Measurements from ENCODE around the gene NHERF2.
"Not testable (repeated sequence)": the region's sequence is repeated elsewhere in the genome, so short reads cannot be mapped to it uniquely, and the experiment has no call there.

The NHERF2 gene

GRCh38 chr16:2008009-2008526 lies 18.6 kb upstream of the NHERF2 start:
- DNase-seq = peak; percentile 34

- DNase-seq = peak; percentile 46
Observed at GRCh38 chr16:2008631-2009163, 18.0 kb upstream of the NHERF2 start.

GRCh38 chr16:2009164-2009711 lies 17.5 kb upstream of the NHERF2 start:
- no peak for DNase-seq

DNA sequence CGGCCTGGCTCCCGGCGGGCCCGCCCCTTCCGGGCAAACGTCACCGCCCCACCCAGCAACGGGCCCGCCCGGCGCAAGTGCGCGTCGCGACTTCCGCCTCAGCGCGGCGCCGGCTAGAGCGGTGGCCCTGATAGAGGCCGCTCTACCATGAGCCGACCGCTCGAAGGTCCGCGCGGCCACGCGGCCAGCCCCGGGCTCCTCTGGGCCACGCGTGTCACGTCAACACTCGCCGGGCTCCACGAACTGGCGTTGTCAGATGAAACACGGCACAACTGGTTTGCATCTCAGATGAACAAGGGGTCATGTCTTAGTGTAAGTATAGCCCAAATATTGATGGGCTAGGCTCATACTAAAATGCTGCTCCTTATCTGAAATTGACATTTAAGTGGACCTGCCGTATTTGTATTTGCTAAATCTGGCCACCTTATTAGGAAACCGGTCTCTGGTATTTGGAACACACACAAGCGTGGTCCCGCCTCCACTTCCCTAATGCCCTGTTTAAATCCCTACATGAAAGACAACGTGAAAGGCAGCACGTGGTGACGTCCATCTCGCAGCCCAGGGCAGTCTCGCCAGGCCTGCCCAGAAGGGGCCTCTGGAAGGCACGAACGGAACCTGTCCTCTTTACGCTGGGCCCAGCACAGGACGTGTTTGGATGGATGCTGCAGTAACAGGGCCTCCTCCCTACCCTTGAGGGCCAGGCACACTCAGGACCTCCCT lies 16.8 kb upstream of the NHERF2 start, which contains the start of gene ZNF598:
Gene ZNF598, minus strand, starts transcription at position 31 of the 720 bp plus-strand sequence.
- peak; percentile 75 for DNase-seq

GRCh38 chr16:2011726-2012125 lies 15.0 kb upstream of the NHERF2 start:
- DNase-seq = not testable (repeated sequence)

DNA sequence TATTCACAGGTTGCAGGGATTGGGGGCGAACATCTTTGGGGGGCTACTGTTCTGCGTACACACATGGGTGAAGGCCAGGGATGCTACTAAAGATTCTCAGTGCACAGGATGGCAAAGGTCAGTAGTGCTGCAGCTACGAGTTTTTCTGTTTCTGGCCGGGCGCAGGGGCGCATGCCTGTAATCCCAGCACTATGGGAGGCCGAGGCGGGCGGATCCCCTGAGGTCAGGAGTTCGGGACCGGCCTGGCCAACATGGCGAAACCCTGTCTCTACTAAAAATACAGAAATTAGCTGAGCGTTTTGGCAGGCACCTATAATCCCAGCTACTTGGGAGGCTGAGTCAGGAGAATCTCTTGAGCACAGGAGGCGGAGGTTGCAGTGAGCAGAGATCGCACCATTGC lies 13.2 kb upstream of the NHERF2 start:
- no peak for DNase-seq

DNA sequence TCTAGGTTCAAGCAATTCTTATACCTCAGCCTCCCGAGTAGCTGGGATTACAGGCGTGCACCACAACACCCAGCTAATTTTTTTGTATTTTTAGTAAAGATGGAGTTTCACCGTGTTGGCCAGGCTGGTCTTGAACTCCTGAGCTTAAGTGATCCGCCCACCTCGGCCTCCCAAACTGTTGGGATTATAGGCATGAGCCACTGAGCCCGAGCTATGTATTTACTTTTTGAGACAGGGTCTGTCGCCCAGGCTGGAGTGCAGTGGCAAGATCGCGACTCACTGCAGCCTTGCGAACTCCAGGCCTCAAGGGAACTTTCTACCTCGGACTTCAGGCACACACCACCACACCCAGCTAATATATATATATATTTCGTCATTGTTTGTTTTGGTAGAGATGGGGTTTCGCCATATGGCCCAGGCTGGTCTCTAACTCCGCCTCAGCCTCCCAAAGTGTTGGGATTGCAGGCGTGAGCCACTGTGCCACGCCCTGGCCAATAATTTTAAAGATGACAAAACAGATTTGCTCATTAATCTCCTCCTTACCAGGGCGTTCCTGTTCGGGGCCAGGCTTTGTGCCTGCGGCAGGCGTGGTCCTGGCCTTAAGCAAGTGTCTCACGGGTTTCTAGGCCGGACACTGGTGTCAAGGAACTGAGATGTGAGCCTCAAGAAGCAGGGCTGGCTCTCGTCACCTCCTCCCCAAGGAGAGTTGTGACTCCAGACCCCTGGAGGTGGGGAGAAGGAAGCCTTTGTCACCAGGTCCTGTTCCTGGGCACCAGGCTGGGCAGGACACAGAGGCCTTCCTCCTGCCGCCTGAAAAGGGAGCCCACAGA lies 11.4 kb upstream of the NHERF2 start:
- DNase-seq = no peak

DNA sequence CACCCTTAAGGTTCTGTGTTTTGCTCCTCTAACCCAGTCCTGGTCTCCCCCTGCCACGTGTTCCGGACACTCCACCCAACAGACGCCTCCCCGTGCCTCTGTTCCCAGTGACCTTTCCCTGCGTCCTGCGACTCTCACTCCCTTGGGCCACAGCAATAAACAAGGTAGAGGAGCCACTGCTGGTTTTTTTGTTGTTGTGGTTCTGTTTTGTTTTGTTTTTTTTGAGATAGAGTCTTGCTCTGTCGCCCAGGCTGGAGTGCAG lies 10.8 kb upstream of the NHERF2 start:
- DNase-seq = no peak

DNA sequence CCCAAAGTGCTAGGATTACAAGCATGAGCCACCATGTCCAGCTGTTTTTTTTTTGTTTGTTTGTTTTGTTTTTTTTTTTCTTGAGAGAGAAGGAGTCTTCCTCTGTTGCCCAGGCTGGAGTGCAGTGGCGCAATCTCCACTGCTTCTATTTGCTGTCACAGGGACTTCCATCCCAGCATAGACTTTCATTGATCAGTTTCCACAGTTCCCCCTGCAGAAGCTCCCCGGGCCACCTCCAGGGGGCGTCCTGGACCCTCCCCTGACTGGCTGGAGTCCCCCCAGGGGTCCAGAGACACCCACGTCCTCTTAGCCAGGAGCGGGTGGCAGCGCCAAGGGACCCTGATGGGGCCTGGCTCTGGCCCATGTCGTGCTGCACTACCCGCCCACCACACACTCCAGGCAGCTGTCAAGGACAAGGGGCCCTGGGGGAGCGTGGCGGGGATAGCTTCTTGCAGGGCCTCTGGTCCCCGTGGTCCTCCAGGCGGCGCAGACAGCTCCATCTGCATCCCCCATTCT lies 10.2 kb upstream of the NHERF2 start:
- no peak for DNase-seq

- DNase-seq = peak; percentile 43
Observed at GRCh38 chr16:2019518-2019920, 7.2 kb upstream of the NHERF2 start, which contains the start of gene NPW. TSS of gene NPW (plus strand) at chr16:2019785.

- DNase-seq = no peak
Observed at GRCh38 chr16:2019921-2020831, 6.5 kb upstream of the NHERF2 start.

GRCh38 chr16:2022723-2023091 lies 4.0 kb upstream of the NHERF2 start:
- no peak for DNase-seq

DNA sequence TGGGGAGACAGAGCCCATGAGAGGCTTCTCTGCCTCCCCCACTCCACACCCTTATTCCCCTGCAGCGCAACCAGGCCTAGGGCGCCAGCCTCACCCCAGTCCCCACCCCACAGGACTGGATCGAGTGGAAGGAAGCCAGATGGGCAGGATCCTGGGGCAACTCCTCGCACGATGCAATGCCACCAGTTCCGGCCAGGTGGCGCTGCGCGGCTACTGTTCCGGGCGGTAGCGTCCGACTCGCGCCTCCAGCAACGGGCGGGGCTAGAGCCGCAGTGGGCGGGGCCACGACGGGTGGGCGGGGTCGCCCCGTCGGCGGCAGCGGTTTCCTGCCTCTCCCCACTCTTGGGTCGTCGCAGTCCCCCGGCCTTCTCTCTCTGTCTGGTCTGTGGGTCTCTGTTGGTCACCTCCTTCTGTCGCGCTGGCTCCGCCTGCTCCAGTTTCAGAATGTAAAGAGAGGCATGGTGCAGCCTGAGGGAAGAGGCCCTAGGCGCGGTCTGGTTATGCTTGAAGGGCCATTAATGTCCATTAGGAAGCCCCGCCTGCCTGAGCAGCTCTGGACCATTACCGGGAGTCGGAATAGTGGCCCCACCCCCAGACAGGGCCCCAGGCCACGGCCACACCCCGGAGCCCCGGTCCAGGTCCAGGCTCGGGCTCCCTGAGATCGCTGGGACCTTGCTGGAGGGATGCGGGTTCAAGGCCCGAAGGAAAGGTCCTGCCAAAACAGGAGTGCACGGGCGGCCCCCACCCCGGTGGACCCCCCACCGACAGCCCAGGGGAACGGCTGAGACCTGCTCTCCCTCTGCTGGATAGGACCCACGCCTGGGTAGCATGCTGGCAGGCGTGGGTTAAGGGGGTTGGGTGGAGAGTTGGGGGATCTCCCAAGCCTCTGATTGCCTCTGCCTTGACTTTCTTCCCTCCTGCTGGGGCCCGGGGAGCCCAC lies 3.3 kb upstream of the NHERF2 start:
- DNase-seq = peak; percentile 93

DNA sequence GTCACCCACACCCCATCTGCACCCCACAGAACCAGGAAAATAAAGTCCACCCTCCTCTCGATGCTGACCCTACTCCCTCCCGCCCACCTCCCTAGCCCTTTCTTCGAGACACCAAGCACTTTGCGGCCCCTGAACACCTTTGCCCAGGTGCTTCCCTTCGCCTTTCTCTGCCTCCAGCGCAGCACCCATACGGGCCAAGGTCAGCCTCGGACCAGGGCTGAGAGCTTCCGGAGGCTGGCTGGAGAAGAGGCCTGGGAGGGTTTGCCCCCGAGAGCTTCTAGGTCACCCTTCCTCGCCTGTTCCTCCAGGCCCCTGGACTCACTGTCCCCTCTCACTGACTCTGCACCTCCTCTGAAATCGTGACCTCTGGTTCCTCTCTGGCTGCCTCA lies 2.7 kb upstream of the NHERF2 start:
- no peak for DNase-seq

DNA sequence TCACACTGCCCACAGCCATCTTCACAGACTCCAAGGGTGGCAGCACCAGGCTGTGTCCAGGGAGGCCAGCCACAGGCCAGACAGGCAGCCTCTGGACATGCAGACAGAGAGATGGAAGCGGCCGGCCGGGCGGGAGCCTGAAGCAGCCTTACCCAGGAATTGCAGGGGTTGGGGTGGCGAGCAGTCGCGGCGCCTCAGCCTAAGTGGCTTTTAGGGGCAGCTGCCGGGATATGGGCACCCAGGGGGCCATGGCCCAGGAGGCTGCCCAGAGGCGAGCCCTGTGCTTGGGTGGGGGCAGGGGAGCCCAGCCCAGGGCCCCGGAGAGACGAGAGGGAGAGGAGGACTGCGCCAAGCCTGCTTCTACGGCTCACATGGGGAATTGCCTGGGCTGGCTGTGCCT lies 1.5 kb upstream of the NHERF2 start:
- no peak for DNase-seq

DNA sequence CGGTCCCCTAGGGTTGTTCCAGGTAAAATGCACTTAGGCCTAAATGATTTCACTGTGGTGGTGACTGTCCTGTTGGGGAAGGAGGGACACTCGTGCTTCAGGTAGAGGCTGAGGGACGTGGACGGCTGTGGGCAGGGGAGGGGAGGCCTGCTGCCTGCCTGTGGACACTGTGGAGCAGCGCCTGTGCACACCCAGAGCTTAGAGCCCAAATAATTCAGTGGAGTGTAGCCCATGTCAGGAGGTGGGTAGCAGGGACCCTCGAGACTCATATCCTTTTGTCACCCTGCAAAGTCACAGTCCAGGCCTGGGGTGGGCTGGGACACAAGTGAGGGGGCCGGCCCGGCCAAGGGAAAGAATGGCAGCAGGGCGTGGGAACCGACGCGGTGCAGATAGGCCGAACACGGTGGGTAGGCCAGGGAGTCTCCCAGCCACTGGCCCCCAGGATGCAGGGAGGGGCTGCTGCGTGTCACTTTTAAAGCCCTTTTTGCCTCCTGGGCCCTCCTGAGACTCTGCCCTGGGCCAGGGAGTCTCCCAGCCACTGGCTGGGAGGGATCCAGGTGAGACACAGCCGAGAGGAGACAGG lies 733 bp upstream of the NHERF2 start:
- DNase-seq = no peak

DNA sequence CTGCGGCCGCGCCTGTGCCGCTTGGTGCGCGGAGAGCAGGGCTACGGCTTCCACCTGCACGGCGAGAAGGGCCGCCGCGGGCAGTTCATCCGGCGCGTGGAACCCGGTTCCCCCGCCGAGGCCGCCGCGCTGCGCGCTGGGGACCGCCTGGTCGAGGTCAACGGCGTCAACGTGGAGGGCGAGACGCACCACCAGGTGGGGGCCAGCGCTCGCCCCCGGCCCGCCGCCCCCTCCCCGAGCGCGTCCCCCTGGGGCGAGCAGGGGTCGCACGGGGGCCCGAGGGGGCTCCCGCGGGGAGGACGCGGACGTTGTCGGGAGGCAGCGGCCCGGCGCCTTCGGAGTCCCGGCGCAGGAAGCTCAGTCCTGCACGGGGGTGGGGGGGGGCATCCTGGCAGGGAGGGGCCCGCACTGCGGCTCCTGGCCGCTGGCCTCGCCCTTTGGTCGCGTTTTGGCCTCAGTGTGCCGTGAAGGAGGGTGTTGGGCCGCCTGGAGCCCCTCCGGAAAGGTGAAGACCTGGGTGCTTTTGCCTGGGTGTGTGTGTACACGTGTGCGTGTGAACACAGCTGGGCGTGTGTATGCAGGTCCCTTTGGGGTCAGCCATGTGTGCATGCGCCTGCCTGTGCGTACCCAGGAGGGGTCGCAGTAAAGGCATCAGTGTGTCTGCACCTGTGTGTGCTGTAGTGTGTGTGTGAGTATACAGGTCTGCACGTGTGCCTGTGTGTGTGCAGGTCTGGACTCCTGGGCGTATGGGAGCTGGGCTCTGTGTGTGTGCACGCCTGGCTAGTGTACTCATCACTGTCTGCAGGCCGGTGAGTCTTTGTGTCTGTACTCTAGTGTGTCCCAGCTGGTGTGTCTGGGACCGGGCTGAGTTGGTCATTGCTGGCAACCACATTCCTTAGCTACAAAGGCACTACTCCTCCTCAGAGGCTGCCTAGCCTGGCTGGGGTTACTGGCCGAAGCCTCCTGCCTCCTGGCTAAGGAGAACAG lies 615 bp downstream of the NHERF2 start:
- DNase-seq = no peak

DNA sequence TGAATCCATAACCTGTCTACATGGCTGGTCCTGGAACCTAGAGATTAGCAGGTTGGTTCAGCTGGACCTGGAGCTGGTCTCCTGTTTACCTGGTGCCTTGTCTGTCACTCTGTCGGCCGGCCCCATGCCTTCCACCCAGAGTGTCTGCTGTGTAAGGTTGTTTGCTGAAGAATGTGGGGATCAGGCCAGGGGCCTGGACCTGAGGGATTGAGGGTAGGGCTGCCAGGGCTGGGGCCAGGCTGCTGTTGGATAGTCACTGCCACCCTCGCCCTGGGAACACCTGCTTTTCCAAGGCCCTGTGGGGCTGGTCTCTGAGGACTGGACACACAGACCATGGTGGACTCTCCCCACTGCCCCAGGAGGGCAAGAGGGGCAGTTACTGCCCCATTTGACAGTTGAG lies 1.4 kb downstream of the NHERF2 start:
- no peak for DNase-seq

- DNase-seq = no peak
Observed at GRCh38 chr16:2028620-2029220, 2.0 kb downstream of the NHERF2 start.

All from stimulated activated CD4-positive, alpha-beta T cell treated with anti-CD3 and anti-CD28 coated beads, Interleukin-1b, Interleukin-23, amount 100 ng/mL, for 48 hours (primary cell).